Nephron (organoid): ENCODE data around the gene CDKAL1.
"Not testable (repeated sequence)": the region's sequence is repeated elsewhere in the genome, so short reads cannot be mapped to it uniquely, and the experiment has no call there.

Experiments
- H3K27ac Mint-ChIP-seq, 3 experiments: 2 replicates each; pipeline ENCODE4 v1.8.0; 2020; ENCODE audit warnings: mixed read lengths in 3 of 3, mild to moderate bottlenecking in 2 of 3, moderate library complexity in 1 of 3
- H3K27me3 Mint-ChIP-seq: 2 replicates; pipeline ENCODE4 v1.8.0; 2021; ENCODE audit warnings: low read depth, mild to moderate bottlenecking, moderate library complexity, mixed read lengths
- H3K36me3 Mint-ChIP-seq: 2 replicates; pipeline ENCODE4 v1.8.0; 2020; ENCODE audit warnings: low read depth, mixed read lengths
- H3K4me1 Mint-ChIP-seq: 2 replicates; pipeline ENCODE4 v1.8.0; 2020; ENCODE audit warnings: mixed read lengths
- H3K4me3 Mint-ChIP-seq, 3 experiments: 2 replicates each; pipeline ENCODE4 v1.8.0; 2020; ENCODE audit warnings: mild to moderate bottlenecking in 3 of 3, mixed read lengths in 3 of 3, moderate library complexity in 2 of 3
- H3K9me3 Mint-ChIP-seq: 2 replicates; pipeline ENCODE4 v1.8.0; 2020; ENCODE audit warnings: mixed read lengths
- TF ChIP-seq, protein P1 (sequence below), 3 experiments: fragments of 200-600 bp; sonication (generic); IDR thresholded peaks; one replicate each; pipeline ENCODE4 v1.5.0; 2021; ENCODE audit warnings: antibody characterized with exemption in 3 of 3; ENCODE audit not compliant: unreplicated experiment in 3 of 3

The CDKAL1 gene

DNA sequence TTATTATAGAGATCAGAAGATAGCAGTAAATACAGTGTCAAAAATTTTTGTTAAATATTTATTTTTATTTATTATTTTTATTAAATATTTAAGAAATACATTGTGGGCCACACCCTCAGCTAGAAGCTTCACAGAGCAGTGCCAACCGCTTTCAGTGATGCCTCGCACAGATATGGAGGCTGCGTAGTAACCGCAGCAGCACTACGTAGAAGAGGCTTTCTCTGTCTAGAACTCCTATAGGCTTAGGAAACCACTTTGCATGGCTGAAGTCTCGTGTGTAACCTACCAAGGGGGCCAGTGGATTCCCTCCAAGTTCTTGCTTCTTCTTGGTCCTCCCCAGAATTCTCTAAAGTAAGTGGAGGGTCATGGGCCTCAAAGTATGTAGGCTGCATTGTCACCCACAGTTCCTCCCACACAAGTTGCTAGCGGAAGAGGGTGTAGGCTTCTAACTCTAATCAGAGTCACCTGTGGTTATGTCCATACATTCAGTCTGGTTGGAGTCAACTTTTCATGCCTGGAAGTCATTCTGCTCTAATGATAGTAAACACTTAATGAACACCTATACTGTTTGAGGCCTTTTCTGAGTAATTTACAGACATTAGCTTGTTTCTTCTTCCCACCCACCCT is 285.6 kb downstream of the CDKAL1 start:
- H3K4me3 Mint-ChIP-seq: no peak overlapping the region
- no peak overlapping the region for H3K27ac Mint-ChIP-seq
- H3K9me3 Mint-ChIP-seq: peaks cover 1% of the 10 kb centered on the region
- no peaks in the 10 kb centered on the region for H3K4me1 Mint-ChIP-seq
- no peaks in the 10 kb centered on the region for H3K27me3 Mint-ChIP-seq
- H3K36me3 Mint-ChIP-seq: peaks cover 16% of the 10 kb centered on the region
- TF ChIP-seq, protein P1, sequence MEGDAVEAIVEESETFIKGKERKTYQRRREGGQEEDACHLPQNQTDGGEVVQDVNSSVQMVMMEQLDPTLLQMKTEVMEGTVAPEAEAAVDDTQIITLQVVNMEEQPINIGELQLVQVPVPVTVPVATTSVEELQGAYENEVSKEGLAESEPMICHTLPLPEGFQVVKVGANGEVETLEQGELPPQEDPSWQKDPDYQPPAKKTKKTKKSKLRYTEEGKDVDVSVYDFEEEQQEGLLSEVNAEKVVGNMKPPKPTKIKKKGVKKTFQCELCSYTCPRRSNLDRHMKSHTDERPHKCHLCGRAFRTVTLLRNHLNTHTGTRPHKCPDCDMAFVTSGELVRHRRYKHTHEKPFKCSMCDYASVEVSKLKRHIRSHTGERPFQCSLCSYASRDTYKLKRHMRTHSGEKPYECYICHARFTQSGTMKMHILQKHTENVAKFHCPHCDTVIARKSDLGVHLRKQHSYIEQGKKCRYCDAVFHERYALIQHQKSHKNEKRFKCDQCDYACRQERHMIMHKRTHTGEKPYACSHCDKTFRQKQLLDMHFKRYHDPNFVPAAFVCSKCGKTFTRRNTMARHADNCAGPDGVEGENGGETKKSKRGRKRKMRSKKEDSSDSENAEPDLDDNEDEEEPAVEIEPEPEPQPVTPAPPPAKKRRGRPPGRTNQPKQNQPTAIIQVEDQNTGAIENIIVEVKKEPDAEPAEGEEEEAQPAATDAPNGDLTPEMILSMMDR (IDR thresholded peaks at IDR 0.05; ENCODE audit: unreplicated experiment in 3 of 3): no peak

DNA sequence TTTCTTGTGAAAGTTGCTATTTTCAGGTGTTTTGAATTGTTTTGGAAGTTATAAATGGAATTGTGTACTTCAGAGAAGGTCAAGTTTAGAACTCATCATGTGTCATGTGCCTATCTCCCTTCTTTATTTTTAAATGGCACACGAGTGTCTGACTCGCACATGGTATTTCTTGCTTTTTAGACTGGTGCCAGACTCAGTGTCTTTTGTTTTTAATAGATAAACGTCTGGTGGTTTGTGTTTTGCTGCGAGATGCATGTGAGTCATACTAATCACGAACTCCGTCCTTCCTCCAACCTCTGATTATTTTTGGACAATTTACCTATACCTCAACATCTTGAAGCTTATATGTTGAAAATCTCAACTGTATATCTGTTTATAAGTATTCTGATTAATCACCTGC is 292.1 kb downstream of the CDKAL1 start:
- TF ChIP-seq, protein P1 (IDR thresholded peaks at IDR 0.05; ENCODE audit: unreplicated experiment in 3 of 3): no peak
- Mint-ChIP-seq H3K27ac (no peak overlapping the region), H3K4me3 (no peak overlapping the region), H3K9me3 (no peaks in the 10 kb centered on the region), H3K27me3 (no peaks in the 10 kb centered on the region), H3K36me3 (peaks cover 10% of the 10 kb centered on the region), H3K4me1 (peaks cover 3% of the 10 kb centered on the region)

DNA sequence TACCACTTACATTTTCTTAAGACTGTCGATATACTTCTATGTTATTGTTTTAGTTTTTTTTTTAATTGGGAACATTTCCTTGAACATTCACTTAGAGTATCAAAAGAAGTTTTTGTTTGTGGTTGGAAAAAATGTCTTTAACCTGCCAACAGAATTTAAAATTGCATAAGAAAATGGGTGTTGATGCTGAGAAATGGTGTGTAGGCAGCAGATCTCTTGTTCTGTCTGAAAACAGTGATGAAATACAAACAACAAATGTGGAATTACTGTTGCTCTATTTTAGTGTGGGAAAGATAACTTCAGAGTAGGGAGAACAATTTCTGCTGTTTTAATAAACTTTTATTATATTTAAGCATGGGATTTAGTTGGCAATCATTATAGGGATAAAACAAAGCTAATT is 293.5 kb downstream of the CDKAL1 start:
- Mint-ChIP-seq H3K4me1 (peaks cover 3% of the 10 kb centered on the region), H3K27me3 (no peaks in the 10 kb centered on the region), H3K9me3 (no peaks in the 10 kb centered on the region), H3K36me3 (peaks cover 7% of the 10 kb centered on the region), H3K27ac (no peak overlapping the region), H3K4me3 (no peak overlapping the region)
- TF ChIP-seq, protein P1 (IDR thresholded peaks at IDR 0.05; ENCODE audit: unreplicated experiment in 3 of 3): no peak

DNA sequence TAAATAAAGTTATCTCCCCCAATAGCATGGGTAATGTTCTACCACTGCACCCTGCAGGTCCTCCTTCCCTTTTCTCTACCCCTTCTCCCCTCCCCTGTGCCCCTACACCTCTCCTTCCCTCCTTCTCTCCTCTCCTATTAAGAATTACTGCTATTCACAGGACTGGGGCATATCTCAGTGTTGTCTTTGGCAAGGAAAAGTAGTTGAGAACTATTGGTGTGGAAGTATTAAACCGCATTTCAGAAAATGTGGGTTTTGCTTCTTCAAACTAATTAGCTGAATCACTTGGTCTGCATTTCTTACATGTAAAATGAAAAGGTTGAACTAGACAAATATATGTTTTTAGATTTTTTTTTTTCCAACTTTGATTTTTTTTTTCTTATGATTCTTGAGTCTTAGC is 296.3 kb downstream of the CDKAL1 start:
- Mint-ChIP-seq H3K4me1 (peaks cover 3% of the 10 kb centered on the region), H3K4me3 (no peak overlapping the region), H3K9me3 (no peaks in the 10 kb centered on the region), H3K36me3 (no peaks in the 10 kb centered on the region), H3K27ac (no peak overlapping the region), H3K27me3 (no peaks in the 10 kb centered on the region)
- TF ChIP-seq, protein P1 (IDR thresholded peaks at IDR 0.05; ENCODE audit: unreplicated experiment in 3 of 3): no peak

- H3K4me1 Mint-ChIP-seq, H3K27me3 Mint-ChIP-seq, H3K36me3 Mint-ChIP-seq, H3K9me3 Mint-ChIP-seq, H3K4me3 Mint-ChIP-seq, H3K27ac Mint-ChIP-seq: not testable (repeated sequence)
Measured at GRCh38 chr6:20831251-20831650, 297.0 kb downstream of the CDKAL1 start.

DNA sequence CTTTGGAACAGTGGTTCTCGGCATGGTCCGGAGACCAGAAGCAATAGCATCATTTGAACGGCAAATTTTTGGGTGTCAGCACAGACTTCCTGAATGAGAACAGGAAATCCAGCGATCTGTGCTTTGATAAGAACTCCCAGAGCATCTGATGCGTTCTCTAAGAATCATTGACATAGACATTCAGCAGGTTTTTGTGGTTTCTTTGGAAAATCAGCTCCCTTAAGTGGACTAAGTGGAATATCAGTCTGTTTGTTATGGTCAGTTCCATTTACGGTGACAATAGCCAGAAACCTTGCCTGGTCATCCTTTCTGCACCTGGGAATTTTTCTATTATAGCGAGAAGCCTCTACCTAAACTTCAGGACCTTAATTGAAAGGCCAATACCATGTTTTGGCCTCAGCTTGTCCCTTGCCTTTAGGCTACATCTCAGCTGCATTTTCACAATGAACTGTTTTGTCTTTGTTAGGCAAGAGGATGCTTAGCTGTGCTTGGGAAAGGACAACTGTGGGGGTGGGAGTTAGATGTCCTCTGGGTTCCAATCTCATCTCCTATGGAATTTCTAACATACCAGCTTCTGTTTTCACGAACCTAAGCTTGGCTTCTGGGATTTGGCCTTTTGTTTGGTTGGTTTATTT is 299.7 kb downstream of the CDKAL1 start:
- Mint-ChIP-seq H3K9me3 (no peaks in the 10 kb centered on the region), H3K4me1 (peaks cover 5% of the 10 kb centered on the region), H3K36me3 (no peaks in the 10 kb centered on the region), H3K27ac (no peak overlapping the region), H3K27me3 (no peaks in the 10 kb centered on the region), H3K4me3 (no peak overlapping the region)
- TF ChIP-seq, protein P1 (IDR thresholded peaks at IDR 0.05; ENCODE audit: unreplicated experiment in 3 of 3): no peak
